Measurements from ENCODE around the gene SNX20. TPM values are rescaled to one million over a fixed set of nuclear protein-coding genes. Genes with fewer than 3 reads are reported as not detected.

SNX20 gene
- total and polyA plus RNA-seq, 2 of the 4 experiments (the other 2 are of a cell fraction), result not detected

DNA sequence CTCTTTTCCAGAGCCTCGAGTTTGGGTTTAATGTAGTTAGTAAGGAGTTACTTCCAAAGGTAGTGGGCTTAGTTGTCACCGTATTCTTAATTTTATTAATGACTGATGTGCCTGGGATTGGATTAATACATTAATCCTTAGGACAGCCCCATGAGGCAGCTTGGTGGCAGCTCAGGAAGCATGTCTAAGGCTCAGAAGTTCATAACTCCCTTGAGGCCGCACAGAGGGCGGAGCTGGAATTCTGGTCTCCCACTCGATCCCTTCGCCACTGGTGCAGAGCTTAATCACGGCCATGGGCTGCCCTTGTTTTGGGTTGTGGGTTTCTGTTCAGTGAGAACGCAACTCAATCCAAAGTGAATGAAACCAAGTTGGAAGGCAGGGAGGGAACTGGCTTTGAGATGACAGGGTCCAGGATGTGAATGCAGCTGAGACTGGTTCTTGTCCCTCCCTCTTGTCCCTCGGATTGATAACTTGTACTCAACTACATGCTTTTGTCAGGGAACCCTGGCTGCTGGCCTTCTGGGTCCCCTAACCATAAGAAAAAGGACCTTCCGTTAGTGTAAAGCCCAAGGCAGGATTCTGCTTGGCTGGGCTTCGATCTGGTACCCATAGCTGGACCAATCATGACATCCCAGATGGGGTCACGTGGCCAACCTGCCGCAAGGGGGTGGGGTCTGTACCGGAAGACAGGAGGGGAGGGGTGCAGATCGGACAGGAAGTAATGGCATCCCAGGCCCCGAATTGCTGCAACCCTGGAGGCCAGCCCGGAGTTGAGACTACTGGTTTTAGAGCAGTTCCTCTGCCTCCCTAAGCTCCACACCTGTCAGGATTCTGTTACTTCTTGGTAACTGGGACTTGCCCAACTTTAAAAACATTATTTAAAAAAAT is 45.4 kb downstream of the SNX20 start:
- Histone ChIP-seq H3K4me2 (ENCODE audit: low read depth, low read length) (no peak overlapping the region), H3K79me1 (ENCODE audit: low read depth in 1 of 2, low read length in 2 of 2) (no peaks in the 10 kb centered on the region), H4K20me1 (ENCODE audit: insufficient read depth, low read length) (no peaks in the 10 kb centered on the region), H3K36me3 (ENCODE audit: control insufficient read depth, insufficient read depth, low read length) (no peaks in the 10 kb centered on the region), H3K23ac (ENCODE audit: low read depth, low read length) (no peak overlapping the region), H3K14ac (replicated peaks; ENCODE audit: low read depth, low read length) (no peak overlapping the region), H3K9me3 (ENCODE audit: control insufficient read depth, insufficient read depth, low read length) (no peaks in the 10 kb centered on the region), H3K4me3 (ENCODE audit: insufficient read depth, low read depth, low read length) (no peak overlapping the region), H2AK9ac (replicated peaks; ENCODE audit: low read depth, low read length, poor library complexity) (no peak overlapping the region), H4K5ac (ENCODE audit: low read depth, low read length) (no peak overlapping the region), H3K4ac (ENCODE audit: low read depth, low read length) (no peak overlapping the region), H2BK20ac (ENCODE audit: low read depth, low read length) (no peak overlapping the region), H2BK15ac (ENCODE audit: low read depth, low read length) (no peak overlapping the region), H3K18ac (ENCODE audit: low read depth, low read length) (no peak overlapping the region), H3K9ac (ENCODE audit: low read depth, low read length) (no peak overlapping the region), H2BK5ac (ENCODE audit: low read depth, low read length, poor library complexity, severe bottlenecking) (no peak overlapping the region), H3K27me3 (ENCODE audit: control insufficient read depth, insufficient read depth, low read length) (peaks cover 3% of the 10 kb centered on the region; the same call in 1 of the 2 replicates), H2BK120ac (ENCODE audit: low read depth, low read length) (no peak overlapping the region), H3K4me1 (ENCODE audit: control insufficient read depth, insufficient read depth, low read length) (no peaks in the 10 kb centered on the region), H3K9me1 (ENCODE audit: insufficient read depth, low read length) (no peaks in the 10 kb centered on the region), H4K91ac (ENCODE audit: insufficient read depth, low read depth, low read length) (no peak overlapping the region), H4K8ac (ENCODE audit: low read depth in 2 of 2, low read length in 2 of 2) (no peak overlapping the region), H3K27ac (ENCODE audit: insufficient read depth, low read length) (no peak overlapping the region), H3K56ac (ENCODE audit: extremely low read depth, insufficient read depth, low read length) (no peak overlapping the region), H2AK5ac (ENCODE audit: low read depth, low read length) (no peak overlapping the region), H2AFZ (replicated peaks; ENCODE audit: low read length, poor library complexity) (no peak overlapping the region)
- DNase-seq, result no peak
- ChIA-PET POLR2A (ENCODE audit: unreplicated experiment) (no interaction called here), CTCF (no interaction called here)
- in situ Hi-C loops (cut with MboI; ENCODE audit: low sequenced_read_pairs), result no loop called here
- no peak for ATAC-seq (ENCODE audit: low read depth)
- BruUV-seq (replicated peaks), result no TSS peak
- TF ChIP-seq, protein P1, sequence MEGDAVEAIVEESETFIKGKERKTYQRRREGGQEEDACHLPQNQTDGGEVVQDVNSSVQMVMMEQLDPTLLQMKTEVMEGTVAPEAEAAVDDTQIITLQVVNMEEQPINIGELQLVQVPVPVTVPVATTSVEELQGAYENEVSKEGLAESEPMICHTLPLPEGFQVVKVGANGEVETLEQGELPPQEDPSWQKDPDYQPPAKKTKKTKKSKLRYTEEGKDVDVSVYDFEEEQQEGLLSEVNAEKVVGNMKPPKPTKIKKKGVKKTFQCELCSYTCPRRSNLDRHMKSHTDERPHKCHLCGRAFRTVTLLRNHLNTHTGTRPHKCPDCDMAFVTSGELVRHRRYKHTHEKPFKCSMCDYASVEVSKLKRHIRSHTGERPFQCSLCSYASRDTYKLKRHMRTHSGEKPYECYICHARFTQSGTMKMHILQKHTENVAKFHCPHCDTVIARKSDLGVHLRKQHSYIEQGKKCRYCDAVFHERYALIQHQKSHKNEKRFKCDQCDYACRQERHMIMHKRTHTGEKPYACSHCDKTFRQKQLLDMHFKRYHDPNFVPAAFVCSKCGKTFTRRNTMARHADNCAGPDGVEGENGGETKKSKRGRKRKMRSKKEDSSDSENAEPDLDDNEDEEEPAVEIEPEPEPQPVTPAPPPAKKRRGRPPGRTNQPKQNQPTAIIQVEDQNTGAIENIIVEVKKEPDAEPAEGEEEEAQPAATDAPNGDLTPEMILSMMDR (conservative IDR thresholded peaks at IDR 0.05; ENCODE audit: low read depth, low read length), result no peak
- TF ChIP-seq, protein P2, sequence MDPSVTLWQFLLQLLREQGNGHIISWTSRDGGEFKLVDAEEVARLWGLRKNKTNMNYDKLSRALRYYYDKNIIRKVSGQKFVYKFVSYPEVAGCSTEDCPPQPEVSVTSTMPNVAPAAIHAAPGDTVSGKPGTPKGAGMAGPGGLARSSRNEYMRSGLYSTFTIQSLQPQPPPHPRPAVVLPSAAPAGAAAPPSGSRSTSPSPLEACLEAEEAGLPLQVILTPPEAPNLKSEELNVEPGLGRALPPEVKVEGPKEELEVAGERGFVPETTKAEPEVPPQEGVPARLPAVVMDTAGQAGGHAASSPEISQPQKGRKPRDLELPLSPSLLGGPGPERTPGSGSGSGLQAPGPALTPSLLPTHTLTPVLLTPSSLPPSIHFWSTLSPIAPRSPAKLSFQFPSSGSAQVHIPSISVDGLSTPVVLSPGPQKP (IDR thresholded peaks at IDR 0.05; ENCODE audit: borderline replicate concordance, low read depth, low read length), result no peak
- TF ChIP-seq MAZ (IDR thresholded peaks at IDR 0.05; ENCODE audit: borderline replicate concordance, low read depth, low read length) (no peak), BHLHE40 (IDR thresholded peaks at IDR 0.05; ENCODE audit: low read depth, low read length) (no peak), RCOR1 (IDR thresholded peaks at IDR 0.05; ENCODE audit: insufficient replicate concordance, low read length) (no peak), SMC3 (IDR thresholded peaks at IDR 0.05; ENCODE audit: low read depth, low read length) (no peak), CHD1 (IDR thresholded peaks at IDR 0.05; ENCODE audit: low read depth, low read length) (no peak)
- intact Hi-C loops (cut with micrococcal nuclease), result no loop called here
- WGBS, 2 experiments (ENCODE audit: extremely low coverage in 2 of 2, insufficient read length in 1 of 2), result 87% methylated on average over 6 of the region's 17 CpGs; no CpG with 5 or more reads in 1 of the 2 experiments
- dilution Hi-C loops (cut with HindIII; ENCODE audit: low sequenced_read_pairs, unreplicated experiment), result no loop called here

Measured in IMR-90 (cell line).